ENCODE results near the gene FGGY.
"Not testable (repeated sequence)": the region's sequence is repeated elsewhere in the genome, so short reads cannot be mapped to it uniquely, and the experiment has no call there.

FGGY gene

DNA sequence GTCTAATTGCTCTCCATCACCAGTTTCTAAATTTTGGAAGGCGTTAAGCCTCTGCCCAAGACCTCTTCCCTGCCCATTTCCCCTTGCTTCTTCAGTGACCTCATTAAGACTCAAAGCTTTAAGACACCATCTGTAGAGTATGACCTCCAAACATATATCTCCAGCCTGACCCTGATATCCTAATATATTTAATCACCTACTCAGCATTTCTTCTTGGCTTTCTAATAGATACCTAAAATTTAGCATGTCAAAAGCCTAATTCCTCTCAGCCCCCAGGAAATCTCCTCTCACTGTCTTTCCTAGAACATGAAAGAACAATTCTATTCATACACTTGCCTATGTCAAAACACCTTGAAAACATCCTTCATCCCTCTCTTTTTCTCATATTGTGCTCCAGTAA lies 282.3 kb downstream of the FGGY start:
- DNase-seq (ENCODE audit: low read depth in 3 of 3) = no peak

DNA sequence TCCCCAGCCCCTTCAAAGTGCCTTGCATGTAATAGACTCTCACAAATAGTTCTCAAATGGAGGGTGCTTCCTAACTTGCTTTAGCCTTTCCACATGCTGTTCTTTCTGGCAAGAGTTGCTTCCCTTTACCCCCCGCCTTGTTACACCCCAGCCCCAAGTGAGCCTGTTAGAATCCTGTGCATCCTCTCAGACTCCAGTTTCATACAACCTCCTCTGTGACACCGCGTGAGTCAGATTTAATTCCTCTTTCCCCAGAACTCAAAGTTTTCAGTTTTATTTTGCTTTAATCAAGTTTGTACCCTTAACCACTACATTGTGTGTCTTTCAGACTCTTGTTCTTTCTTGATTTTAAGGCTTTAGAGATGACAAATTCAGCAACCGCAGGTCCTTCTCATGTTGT lies 283.4 kb downstream of the FGGY start:
- no peak for DNase-seq (ENCODE audit: low read depth in 3 of 3)

GRCh38 chr1:59592410-59592809 lies 295.5 kb downstream of the FGGY start:
- not testable (repeated sequence) for DNase-seq (ENCODE audit: low read depth in 3 of 3)

GRCh38 chr1:59592924-59593323 lies 296.0 kb downstream of the FGGY start:
- no peak for DNase-seq (ENCODE audit: low read depth in 3 of 3)

DNA sequence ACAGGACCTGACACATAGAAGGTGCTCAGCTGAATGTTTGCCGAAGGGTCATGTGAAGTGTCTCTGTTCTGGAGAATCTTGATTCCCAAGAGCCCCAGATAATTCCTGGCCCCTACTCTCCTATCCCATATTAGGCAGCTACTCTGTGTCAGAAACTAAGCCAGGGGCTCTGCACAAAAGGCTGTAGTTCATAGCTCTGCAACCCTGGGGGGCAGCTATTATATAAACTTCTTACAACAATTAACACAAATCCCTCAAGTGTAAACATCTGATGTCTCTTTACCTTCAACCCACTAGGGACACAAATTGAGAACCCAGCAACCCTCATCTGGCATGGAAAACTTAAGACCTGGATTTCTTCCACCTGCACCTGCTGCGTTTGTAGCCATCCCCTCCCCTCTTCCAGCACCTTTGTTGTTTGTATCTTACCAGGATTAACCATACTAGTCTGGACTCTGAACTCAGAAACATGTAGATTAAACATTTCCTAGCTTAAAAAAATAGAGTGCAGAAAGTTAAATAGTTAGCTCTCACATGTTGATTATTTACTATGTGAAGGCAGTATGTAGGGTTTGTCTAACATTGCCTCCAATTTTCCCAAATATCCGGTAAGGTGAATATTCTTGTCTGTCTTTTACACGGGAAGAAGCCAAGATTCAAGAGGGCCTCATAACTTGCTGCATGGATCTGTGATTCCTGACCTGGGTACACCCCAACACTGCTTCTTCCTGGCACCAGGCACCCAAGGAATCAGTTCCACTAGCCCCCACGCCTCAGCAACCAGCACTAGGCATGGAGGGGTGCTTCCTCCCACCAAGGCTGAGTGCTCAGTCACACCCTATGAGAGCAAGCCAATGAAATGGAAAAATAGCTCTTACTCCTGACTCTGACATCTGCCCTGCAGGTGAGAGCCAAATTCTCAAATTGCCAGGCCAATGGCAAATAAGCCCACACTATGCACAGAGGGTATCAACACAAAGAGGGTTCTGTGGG lies 297.2 kb downstream of the FGGY start:
- no peak for DNase-seq (ENCODE audit: low read depth in 3 of 3)

DNA sequence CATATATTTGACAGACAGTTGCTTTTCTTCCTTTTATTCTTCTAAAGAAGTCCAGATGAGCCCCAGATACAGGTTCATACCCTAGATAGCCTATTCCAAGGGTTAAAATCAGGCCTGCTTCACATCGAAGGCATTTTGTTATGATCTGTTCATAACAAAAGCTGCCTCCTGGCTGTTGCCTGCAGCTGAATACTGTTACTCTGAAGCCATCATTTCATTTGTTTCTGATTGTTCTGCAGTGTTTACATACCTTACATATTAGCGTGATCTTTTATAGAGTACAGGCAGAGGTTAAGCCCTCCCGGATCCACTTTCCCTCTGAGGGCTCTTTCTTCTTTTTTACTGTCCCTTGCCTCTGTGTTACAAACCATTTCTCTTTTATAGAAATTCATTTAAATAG lies 298.9 kb downstream of the FGGY start:
- DNase-seq (ENCODE audit: low read depth in 3 of 3) = no peak

- DNase-seq (ENCODE audit: low read depth in 3 of 3) = no peak
Observed at GRCh38 chr1:59596432-59596831, 299.5 kb downstream of the FGGY start.

GRCh38 chr1:59596956-59597355 lies 300.1 kb downstream of the FGGY start:
- DNase-seq (ENCODE audit: low read depth in 3 of 3) = no peak

DNA sequence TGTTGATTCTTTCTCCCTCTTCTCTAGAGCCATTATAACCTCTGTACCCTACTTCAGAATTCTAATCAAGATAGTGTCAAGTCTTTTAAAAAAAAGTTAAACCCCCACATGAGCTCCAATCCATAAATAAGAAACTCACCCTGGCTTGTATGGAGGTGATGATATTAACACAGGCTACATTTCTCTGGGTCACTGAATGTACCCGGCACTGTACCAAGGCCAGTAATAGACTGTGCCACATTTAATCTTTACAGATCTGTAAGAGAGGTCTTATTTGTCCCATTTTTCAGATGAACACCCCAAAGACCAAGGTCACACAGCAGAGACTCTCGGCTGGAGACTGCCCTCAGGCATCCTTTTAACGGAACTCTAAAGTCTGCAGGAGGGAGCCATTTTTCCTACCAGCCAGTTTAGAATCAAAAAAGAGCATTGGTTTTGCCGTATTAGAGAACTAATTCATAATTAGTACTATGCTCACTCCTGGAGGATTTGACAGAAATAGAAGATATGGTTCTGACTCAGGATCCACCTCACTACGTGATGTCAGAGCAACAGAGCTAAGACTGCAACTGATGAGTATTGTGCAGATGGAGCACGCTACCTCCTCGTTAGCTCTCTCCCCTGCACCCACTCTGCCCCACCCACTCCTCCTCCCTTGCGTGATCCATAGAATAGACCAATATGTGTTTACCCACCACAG lies 300.7 kb downstream of the FGGY start:
- DNase-seq (ENCODE audit: low read depth in 3 of 3) = no peak

- no peak for DNase-seq (ENCODE audit: low read depth in 3 of 3)
Observed at GRCh38 chr1:59598120-59598440, 301.2 kb downstream of the FGGY start.

DNA sequence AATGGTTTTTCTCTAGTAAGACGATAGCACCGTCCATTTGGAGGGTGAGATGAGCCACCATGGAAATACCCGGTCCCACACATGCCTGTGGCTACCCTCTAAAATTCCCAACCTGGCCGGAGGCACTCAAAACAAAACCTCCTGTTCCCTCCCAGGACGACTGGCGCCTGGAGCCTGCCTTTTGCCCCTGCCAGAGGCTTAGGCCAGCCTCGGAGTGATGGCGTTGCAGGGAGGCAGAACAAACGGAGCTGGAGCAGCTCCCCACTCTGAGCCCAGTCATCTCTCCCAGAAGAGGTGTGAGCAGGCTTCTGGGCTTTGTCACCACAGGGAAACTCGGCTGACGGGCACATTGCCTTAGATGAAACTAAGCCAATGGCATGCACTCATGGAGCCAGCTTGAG lies 304.1 kb downstream of the FGGY start:
- DNase-seq (ENCODE audit: low read depth in 3 of 3) = no peak

- no peak for DNase-seq (ENCODE audit: low read depth in 3 of 3)
Observed at GRCh38 chr1:59601811-59602210, 304.9 kb downstream of the FGGY start.

- DNase-seq (ENCODE audit: low read depth in 3 of 3) = no peak
Observed at GRCh38 chr1:59604191-59604590, 307.3 kb downstream of the FGGY start.

DNA sequence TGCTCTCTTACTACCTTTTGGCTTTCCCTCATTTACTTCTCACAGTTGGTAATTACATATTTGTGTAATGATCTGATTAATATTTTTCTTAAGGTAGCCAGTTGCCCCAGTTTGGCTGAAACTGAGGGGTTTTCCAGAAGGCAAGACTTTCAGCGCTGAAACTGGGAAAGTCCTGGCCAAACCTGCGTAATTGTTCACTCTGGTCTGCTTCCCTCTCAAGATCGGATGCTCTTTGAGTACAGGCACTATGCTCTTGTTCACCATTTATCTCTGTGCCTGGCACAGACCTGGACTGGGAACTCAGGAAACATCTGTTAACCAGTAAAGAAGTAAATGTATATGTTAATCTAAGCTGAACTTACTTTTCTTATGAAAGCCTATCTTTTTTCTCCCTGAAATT lies 308.3 kb downstream of the FGGY start:
- DNase-seq (ENCODE audit: low read depth in 3 of 3) = no peak

DNA sequence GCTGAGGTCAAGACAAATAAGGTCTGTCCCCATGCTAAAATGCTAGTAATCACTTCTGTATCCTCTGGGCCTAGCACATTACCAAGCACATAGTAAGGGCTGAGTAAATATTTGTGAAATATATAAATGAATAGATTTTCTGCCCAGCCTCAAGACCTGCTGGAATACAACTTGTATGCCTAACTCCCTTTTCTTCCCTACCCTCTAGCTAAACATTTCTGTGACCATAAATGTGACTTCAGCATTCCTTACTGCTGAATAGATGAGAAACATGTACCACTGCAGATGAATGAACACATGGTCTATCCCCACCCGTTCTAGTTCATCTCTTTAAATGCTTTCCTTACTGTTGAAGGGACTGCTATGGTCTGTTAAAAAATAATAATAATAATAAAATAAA lies 308.9 kb downstream of the FGGY start:
- DNase-seq (ENCODE audit: low read depth in 3 of 3) = no peak

- DNase-seq (ENCODE audit: low read depth in 3 of 3) = no peak
Observed at GRCh38 chr1:59609245-59609644, 312.4 kb downstream of the FGGY start.

- DNase-seq (ENCODE audit: low read depth in 3 of 3) = not testable (repeated sequence)
Observed at GRCh38 chr1:59610499-59610898, 313.6 kb downstream of the FGGY start.

DNA sequence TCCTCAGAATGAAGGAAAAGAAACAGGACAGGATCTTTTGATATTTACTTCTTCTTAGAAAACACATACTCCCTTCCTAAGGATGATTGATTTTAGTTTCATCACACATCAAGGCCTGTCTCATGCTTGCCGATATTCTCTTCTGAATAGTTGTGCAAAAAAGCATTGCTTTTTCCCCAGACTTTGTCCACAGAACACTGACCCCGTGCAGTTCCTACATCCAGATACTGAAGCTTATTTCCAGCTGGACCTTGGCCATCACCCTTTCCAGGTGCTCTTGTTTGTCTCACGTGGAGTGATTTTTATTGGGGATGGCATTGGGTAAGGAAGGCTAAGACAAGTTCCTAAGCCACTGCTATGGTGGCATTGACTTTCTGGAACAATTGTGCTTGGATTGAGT lies 320.5 kb downstream of the FGGY start:
- no peak for DNase-seq (ENCODE audit: low read depth in 3 of 3)

- DNase-seq (ENCODE audit: low read depth in 3 of 3) = no peak
Observed at GRCh38 chr1:59619557-59619956, 322.7 kb downstream of the FGGY start.

- no peak for DNase-seq (ENCODE audit: low read depth in 3 of 3)
Observed at GRCh38 chr1:59625384-59625783, 328.5 kb downstream of the FGGY start.

- DNase-seq (ENCODE audit: low read depth in 3 of 3) = no peak
Observed at GRCh38 chr1:59631561-59632255, 334.8 kb downstream of the FGGY start.

DNA sequence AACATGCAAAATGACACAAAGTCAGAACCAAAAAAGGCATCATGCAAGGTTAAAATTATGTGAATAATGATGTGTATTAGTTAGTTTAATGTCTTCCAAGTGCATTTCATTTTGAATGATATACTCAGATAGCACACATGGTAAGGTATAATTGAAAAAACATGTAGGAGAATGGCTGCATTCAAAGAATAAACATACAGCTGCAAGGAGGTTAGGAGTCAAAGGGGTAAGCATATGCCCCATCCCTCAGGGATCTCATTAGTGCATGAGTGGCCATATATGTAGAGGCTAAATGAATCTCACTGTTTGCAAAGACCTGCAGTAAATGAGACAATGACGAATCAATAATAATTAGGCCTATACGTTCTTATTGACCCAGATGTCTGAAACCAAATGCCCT lies 338.2 kb downstream of the FGGY start:
- DNase-seq (ENCODE audit: low read depth in 3 of 3) = no peak
